AG09319 (cell line): ENCODE measurements around the gene MTARC1.

Source experiments
- DNase-seq: peaks from one replicate; pipeline ENCODE4 v3.0.0-alpha.2; 2010; ENCODE audit warnings: low read depth; ENCODE audit errors: extremely low read depth
- TF ChIP-seq, protein P1 (sequence below): IDR thresholded peaks from 2 replicates; pipeline ENCODE4 v1.5.1; 2011; ENCODE audit warnings: low read depth, mild to moderate bottlenecking, inconsistent platforms, low read length, moderate library complexity

Gene MTARC1

DNA sequence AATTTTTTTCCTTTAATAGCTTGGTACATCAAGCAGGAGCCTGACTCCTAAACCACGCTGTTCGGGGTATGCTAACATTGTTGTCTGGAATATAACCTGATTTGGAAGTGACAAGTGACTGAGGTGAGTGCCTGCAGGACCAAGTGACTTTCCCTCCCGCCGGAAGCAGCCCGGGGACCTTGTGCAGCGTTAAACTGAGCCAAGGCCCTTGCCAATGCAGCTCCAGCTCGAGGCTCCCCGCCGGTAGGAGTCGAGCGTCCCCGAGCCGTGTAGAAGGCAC is 716 bp upstream of the MTARC1 start:
- no peak for DNase-seq
- TF ChIP-seq, protein P1, sequence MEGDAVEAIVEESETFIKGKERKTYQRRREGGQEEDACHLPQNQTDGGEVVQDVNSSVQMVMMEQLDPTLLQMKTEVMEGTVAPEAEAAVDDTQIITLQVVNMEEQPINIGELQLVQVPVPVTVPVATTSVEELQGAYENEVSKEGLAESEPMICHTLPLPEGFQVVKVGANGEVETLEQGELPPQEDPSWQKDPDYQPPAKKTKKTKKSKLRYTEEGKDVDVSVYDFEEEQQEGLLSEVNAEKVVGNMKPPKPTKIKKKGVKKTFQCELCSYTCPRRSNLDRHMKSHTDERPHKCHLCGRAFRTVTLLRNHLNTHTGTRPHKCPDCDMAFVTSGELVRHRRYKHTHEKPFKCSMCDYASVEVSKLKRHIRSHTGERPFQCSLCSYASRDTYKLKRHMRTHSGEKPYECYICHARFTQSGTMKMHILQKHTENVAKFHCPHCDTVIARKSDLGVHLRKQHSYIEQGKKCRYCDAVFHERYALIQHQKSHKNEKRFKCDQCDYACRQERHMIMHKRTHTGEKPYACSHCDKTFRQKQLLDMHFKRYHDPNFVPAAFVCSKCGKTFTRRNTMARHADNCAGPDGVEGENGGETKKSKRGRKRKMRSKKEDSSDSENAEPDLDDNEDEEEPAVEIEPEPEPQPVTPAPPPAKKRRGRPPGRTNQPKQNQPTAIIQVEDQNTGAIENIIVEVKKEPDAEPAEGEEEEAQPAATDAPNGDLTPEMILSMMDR = no peak

DNA sequence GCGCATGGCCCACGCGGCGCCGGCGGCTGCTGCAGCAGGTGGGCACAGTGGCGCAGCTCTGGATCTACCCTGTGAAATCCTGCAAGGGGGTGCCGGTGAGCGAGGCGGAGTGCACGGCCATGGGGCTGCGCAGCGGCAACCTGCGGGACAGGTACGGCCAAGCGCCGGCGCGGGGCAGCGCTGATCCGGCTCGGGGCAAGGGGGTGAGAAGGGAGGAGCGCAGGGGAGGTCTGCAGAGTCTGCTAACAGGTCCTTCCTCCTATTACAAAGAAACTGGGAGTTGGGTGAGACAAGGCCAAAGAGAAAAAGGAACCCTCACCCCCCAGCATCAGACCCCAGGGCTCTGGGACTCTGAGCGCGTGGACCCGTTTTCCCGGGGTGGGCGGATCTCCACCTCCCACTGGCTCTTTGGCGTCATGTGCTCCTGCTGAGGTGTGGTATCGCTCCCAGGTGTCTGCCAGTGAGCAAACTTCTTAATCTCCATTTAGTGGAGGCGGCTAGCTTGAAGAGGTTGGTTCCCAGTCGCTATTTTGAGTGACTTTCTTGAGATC is 431 bp downstream of the MTARC1 start:
- TF ChIP-seq, protein P1 = no peak
- DNase-seq = no peak

GRCh38 chr1:220788900-220789299 is 2.2 kb downstream of the MTARC1 start:
- TF ChIP-seq, protein P1 = no peak
- no peak for DNase-seq

- TF ChIP-seq, protein P1 = no peak
- DNase-seq = no peak
Observed at GRCh38 chr1:220789532-220790147, 2.9 kb downstream of the MTARC1 start.

DNA sequence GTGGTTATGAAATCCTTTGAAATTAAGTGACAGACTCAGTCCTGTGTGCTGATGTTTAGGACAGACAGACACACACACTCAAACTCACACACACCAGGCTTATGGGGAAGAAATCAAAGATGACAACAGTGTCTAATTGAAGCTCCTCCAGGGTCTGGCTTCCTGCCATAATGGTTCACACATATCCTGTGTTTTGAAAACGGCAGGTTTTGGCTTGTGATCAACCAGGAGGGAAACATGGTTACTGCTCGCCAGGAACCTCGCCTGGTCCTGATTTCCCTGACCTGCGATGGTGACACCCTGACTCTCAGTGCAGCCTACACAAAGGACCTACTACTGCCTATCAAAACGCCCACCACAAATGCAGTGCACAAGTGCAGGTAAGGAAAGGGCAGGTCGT is 4.6 kb downstream of the MTARC1 start:
- no peak for DNase-seq
- TF ChIP-seq, protein P1 = no peak

DNA sequence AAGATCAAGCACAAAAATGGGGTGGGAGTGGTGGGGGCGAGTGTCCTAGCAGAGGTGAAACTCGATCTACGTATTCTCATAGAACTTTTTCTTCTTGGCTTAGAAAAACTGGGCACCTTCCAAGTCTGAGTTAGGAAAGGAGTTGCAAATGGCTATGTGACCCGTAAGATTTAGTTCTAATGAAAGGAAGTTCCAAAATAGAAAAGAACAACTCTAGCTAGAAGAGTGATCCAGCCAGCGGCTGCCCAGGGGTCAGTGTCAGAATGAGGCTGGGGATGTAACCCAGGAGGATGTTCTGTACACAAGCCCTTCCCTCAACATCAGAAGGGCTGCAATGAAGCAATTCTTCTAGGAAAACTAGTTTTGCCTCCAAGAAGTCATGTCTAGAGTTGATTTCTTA is 5.2 kb downstream of the MTARC1 start:
- TF ChIP-seq, protein P1 = no peak
- no peak for DNase-seq

DNA sequence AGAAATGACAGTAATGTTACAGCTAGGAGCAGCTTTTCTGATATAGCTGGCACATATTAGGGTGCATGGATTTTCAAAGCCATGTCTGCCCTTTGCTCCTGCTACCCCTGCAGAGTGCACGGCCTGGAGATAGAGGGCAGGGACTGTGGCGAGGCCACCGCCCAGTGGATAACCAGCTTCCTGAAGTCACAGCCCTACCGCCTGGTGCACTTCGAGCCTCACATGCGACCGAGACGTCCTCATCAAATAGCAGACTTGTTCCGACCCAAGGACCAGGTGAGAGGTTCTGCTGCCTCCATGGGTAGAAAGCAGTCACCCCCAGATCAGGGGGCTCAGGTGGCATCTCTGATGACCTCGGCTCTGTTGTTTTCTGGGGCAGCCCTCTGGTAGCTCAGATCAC is 9.8 kb downstream of the MTARC1 start:
- TF ChIP-seq, protein P1 = no peak
- no peak for DNase-seq
